Activated CD4-positive, alpha-beta T cell treated with anti-CD3 and anti-CD28 coated beads for 36 hours (primary cell): Measurements from ENCODE around the gene ZSCAN2. TPM values are rescaled to one million over a fixed set of nuclear protein-coding genes. Genes with fewer than 3 reads are reported as not detected.

Experiments
- ATAC-seq: fragments of 200-7000 bp; cut with Tn5 transposase; one replicate; pipeline ENCODE4 v1.10.0; 2021; ENCODE audit warnings: mild to moderate bottlenecking, moderate library complexity
- CTCF ChIA-PET: fragments of 350-600 bp; sonication (Branson Sonifier 250); formaldehyde crosslinking; loops from one replicate; lab custom pipeline; 2021; ENCODE audit warnings: antibody characterized with exemption; lab: Charles Lee
- POLR2A ChIA-PET: fragments of 350-600 bp; sonication (Branson Sonifier 250); formaldehyde crosslinking; loops from one replicate; lab custom pipeline; 2021; ENCODE audit warnings: antibody characterized with exemption, inconsistent platforms; lab: Charles Lee
- DNase-seq: peaks from one replicate; pipeline ENCODE4 v3.0.0-alpha.2; 2020
- H3K27ac Mint-ChIP-seq: one replicate; pipeline ENCODE4 v1.8.0; 2021; ENCODE audit warnings: mixed read lengths
- H3K27me3 Mint-ChIP-seq: one replicate; pipeline ENCODE4 v1.8.0; 2021; ENCODE audit warnings: mixed read lengths
- H3K36me3 Mint-ChIP-seq: one replicate; pipeline ENCODE4 v1.8.0; 2021; ENCODE audit warnings: low read depth, mixed read lengths
- H3K4me1 Mint-ChIP-seq: one replicate; pipeline ENCODE4 v1.8.0; 2021; ENCODE audit warnings: mixed read lengths
- H3K4me3 Mint-ChIP-seq: one replicate; pipeline ENCODE4 v1.8.0; 2021; ENCODE audit warnings: mild to moderate bottlenecking, moderate library complexity, mixed read lengths
- H3K9me3 Mint-ChIP-seq: one replicate; pipeline ENCODE4 v1.8.0; 2021; ENCODE audit warnings: low read depth, mixed read lengths
- intact Hi-C, 2 experiments: fragments of 100-400 bp; cut with DNase I in 1 of 2; cut with micrococcal nuclease in 1 of 2; formaldehyde crosslinking; loops; one replicate each; pipeline versions ENCODE4 v1.14.2 to v1.15.1; 2022 to 2024; cut with DNase I, micrococcal nuclease
- total RNA-seq, 2 experiments: library from RNA; stranded (reverse); gene quantifications; one replicate each; pipeline ENCODE4 v1.2.3, GENCODE V29; 2021

The ZSCAN2 gene
- total RNA-seq, 2 experiments from 2014 or later = 5.1 to 5.4 TPM

GRCh38 chr15:84609818-84610525, 9.2 kb downstream of the ZSCAN2 start:
- Mint-ChIP-seq H3K4me3 (no peak overlapping the region), H3K36me3 (peaks cover 17% of the 10 kb centered on the region), H3K9me3 (no peaks in the 10 kb centered on the region), H3K4me1 (peaks cover 13% of the 10 kb centered on the region), H3K27me3 (no peaks in the 10 kb centered on the region), H3K27ac (no peak overlapping the region)
- DNase-seq (no peak), ATAC-seq (peak; percentile 36)
- intact Hi-C loops = no loop called here
- ChIA-PET CTCF (interaction anchor here (0.6 kb wide), 1 partner anchor 242 kb away, joined by 4 read pairs; no protein-coding TSS in a partner anchor), POLR2A (interaction anchor here (0.6 kb wide), 1 partner anchor 9 kb away, joined by 4 read pairs; no protein-coding TSS in a partner anchor)

GRCh38 chr15:84611631-84612030, 10.8 kb downstream of the ZSCAN2 start:
- H3K36me3 Mint-ChIP-seq = peaks cover 9% of the 10 kb centered on the region
- H3K4me1 Mint-ChIP-seq = peaks cover 7% of the 10 kb centered on the region
- H3K27me3 Mint-ChIP-seq = no peaks in the 10 kb centered on the region
- no peak overlapping the region for H3K27ac Mint-ChIP-seq
- no peak overlapping the region for H3K4me3 Mint-ChIP-seq
- no peak for DNase-seq
- POLR2A ChIA-PET = no interaction called here
- intact Hi-C loops = no loop called here
- CTCF ChIA-PET = interaction anchor here (0.6 to 0.7 kb wide), 2 partner anchors 21 to 179 kb away, joined by 3 read pairs; no protein-coding TSS in a partner anchor
- ATAC-seq = no peak
- no peaks in the 10 kb centered on the region for H3K9me3 Mint-ChIP-seq

- ATAC-seq (no peak), DNase-seq (no peak)
- ChIA-PET CTCF (interaction anchor here (0.7 to 0.8 kb wide), 3 partner anchors 45 to 420 kb away, joined by 3 to 4 read pairs (median 3); no protein-coding TSS in a partner anchor), POLR2A (interaction anchor here (0.9 kb wide), 1 partner anchor 92 kb away, joined by 3 read pairs; no protein-coding TSS in a partner anchor)
- Mint-ChIP-seq H3K36me3 (peaks cover 25% of the 10 kb centered on the region), H3K4me1 (peaks cover 4% of the 10 kb centered on the region), H3K4me3 (no peak overlapping the region), H3K27ac (no peak overlapping the region), H3K9me3 (peaks cover 17% of the 10 kb centered on the region), H3K27me3 (no peaks in the 10 kb centered on the region)
- intact Hi-C loops = no loop called here
These were observed 15.4 kb downstream of the ZSCAN2 start for GRCh38 chr15:84616235-84616634.

GRCh38 chr15:84620626-84621025, 19.8 kb downstream of the ZSCAN2 start:
- intact Hi-C loops = no loop called here
- CTCF ChIA-PET = interaction anchor here (1.7 kb wide), 1 partner anchor 15 kb away, joined by 5 read pairs; no protein-coding TSS in a partner anchor
- POLR2A ChIA-PET = no interaction called here

GRCh38 chr15:84621358-84621979, 20.7 kb downstream of the ZSCAN2 start:
- H3K9me3 Mint-ChIP-seq = peaks cover 26% of the 10 kb centered on the region
- H3K27ac Mint-ChIP-seq = no peak overlapping the region
- no peak overlapping the region for H3K4me3 Mint-ChIP-seq
- peaks cover under 1% of the 10 kb centered on the region for H3K4me1 Mint-ChIP-seq
- H3K27me3 Mint-ChIP-seq = no peaks in the 10 kb centered on the region
- ATAC-seq (no peak), DNase-seq (no peak)
- ChIA-PET CTCF (interaction anchor here (0.6 to 1.7 kb wide), 3 partner anchors 10 to 34 kb away, joined by 3 to 5 read pairs (median 4); no protein-coding TSS in a partner anchor), POLR2A (no interaction called here)
- H3K36me3 Mint-ChIP-seq = peaks cover 48% of the 10 kb centered on the region
- intact Hi-C loops = no loop called here

More at GRCh38 chr15:84620626-84621025, 19.8 kb downstream of the ZSCAN2 start:
- Mint-ChIP-seq H3K4me1 (peaks cover 3% of the 10 kb centered on the region), H3K4me3 (no peak overlapping the region), H3K9me3 (peaks cover 26% of the 10 kb centered on the region), H3K27ac (no peak overlapping the region), H3K27me3 (no peaks in the 10 kb centered on the region), H3K36me3 (peaks cover 49% of the 10 kb centered on the region)
- ATAC-seq = no peak
- DNase-seq = no peak

GRCh38 chr15:84624359-84624758, 23.6 kb downstream of the ZSCAN2 start:
- no peak for ATAC-seq
- Mint-ChIP-seq H3K9me3 (peaks cover 23% of the 10 kb centered on the region), H3K27ac (no peak overlapping the region), H3K4me3 (no peak overlapping the region), H3K4me1 (no peaks in the 10 kb centered on the region), H3K27me3 (no peaks in the 10 kb centered on the region), H3K36me3 (peaks cover 43% of the 10 kb centered on the region)
- CTCF ChIA-PET = interaction anchor here (1.0 kb wide), 1 partner anchor 19 kb away, joined by 3 read pairs; no protein-coding TSS in a partner anchor
- no peak for DNase-seq
- POLR2A ChIA-PET = interaction anchor here (0.7 kb wide), 1 partner anchor 197 kb away, joined by 3 read pairs; no protein-coding TSS in a partner anchor
- intact Hi-C loops = no loop called here

- Mint-ChIP-seq H3K4me3 (no peak overlapping the region), H3K36me3 (peaks cover 37% of the 10 kb centered on the region), H3K27ac (no peak overlapping the region), H3K27me3 (no peaks in the 10 kb centered on the region), H3K4me1 (peaks cover 3% of the 10 kb centered on the region), H3K9me3 (peaks cover 20% of the 10 kb centered on the region)
- intact Hi-C loops = no loop called here
- ChIA-PET POLR2A (no interaction called here), CTCF (interaction anchor here (1.0 to 1.4 kb wide), 2 partner anchors 10 to 19 kb away, joined by 3 read pairs; no protein-coding TSS in a partner anchor)
- DNase-seq = no peak
- ATAC-seq = no peak
These were observed 24.3 kb downstream of the ZSCAN2 start for GRCh38 chr15:84625123-84625522.

- H3K9me3 Mint-ChIP-seq = no peaks in the 10 kb centered on the region
- peaks cover 17% of the 10 kb centered on the region for H3K4me1 Mint-ChIP-seq
- intact Hi-C loops = no loop called here
- DNase-seq = no peak
- no peaks in the 10 kb centered on the region for H3K27me3 Mint-ChIP-seq
- no peak overlapping the region for H3K27ac Mint-ChIP-seq
- no peak for ATAC-seq
- no peak overlapping the region for H3K4me3 Mint-ChIP-seq
- POLR2A ChIA-PET = interaction anchor here (0.6 kb wide), 1 partner anchor 107 kb away, joined by 3 read pairs; no protein-coding TSS in a partner anchor
- H3K36me3 Mint-ChIP-seq = peaks cover 11% of the 10 kb centered on the region
- CTCF ChIA-PET = interaction anchor here (0.6 to 1.9 kb wide), 3 partner anchors 35 to 654 kb away, joined by 3 to 4 read pairs (median 3); no protein-coding TSS in a partner anchor
These were observed 28.2 kb downstream of the ZSCAN2 start for GRCh38 chr15:84629033-84629432.

- DNase-seq (no peak), ATAC-seq (peak; percentile 3)
- Mint-ChIP-seq H3K27ac (peak overlapping the region; percentile 94), H3K9me3 (no peaks in the 10 kb centered on the region), H3K36me3 (peaks cover 27% of the 10 kb centered on the region), H3K4me1 (peaks cover 34% of the 10 kb centered on the region), H3K27me3 (no peaks in the 10 kb centered on the region), H3K4me3 (peak overlapping the region; percentile 93)
- POLR2A ChIA-PET = interaction anchor here (0.6 to 1.1 kb wide), 7 partner anchors 20 to 349 kb away, joined by 3 to 6 read pairs (median 4); partner anchors contain the start of gene WDR73
- CTCF ChIA-PET = interaction anchor here (0.7 to 2.9 kb wide), 15 partner anchors 9 to 350 kb away, joined by 3 to 13 read pairs (median 3); partner anchors contain the start of gene ZSCAN2
- intact Hi-C loops = loop anchor here (1.0 to 10.0 kb wide), 9 partner anchors 23 to 1163 kb away; partner anchors contain the start of genes WDR73 (in 2 of the 2), ZNF592 (in 2 of the 2), KLHL25 (in 1 of the 2) and PDE8A (in 1 of the 2)
These were observed 31.0 kb downstream of the ZSCAN2 start for GRCh38 chr15:84631706-84632272.

GRCh38 chr15:84633311-84634227, 32.8 kb downstream of the ZSCAN2 start:
- Mint-ChIP-seq H3K27me3 (no peaks in the 10 kb centered on the region), H3K36me3 (peaks cover 39% of the 10 kb centered on the region), H3K9me3 (no peaks in the 10 kb centered on the region), H3K4me1 (peaks cover 45% of the 10 kb centered on the region), H3K27ac (peak overlapping the region; percentile 99), H3K4me3 (peak overlapping the region; percentile 93)
- ATAC-seq (peak; percentile 57), DNase-seq (peak; percentile 87)
- intact Hi-C loops = loop anchor here (1.0 to 10.0 kb wide), 6 partner anchors 45 to 1161 kb away; partner anchors contain the start of genes KLHL25 (in 1 of the 2) and SEC11A (in 1 of the 2)
- ChIA-PET POLR2A (no interaction called here), CTCF (interaction anchor here (0.6 to 1.3 kb wide), 4 partner anchors 8 to 308 kb away, joined by 3 to 4 read pairs (median 3); no protein-coding TSS in a partner anchor)
